ENCODE data around the gene TMEM176B. TPM values are rescaled to one million over a fixed set of nuclear protein-coding genes. Genes with fewer than 3 reads are reported as not detected.

The TMEM176B gene
- total and polyA plus RNA-seq, 2 donors (not counting 1 experiment from before 2014, with no cell fraction given), result 0.25 to 1.4 TPM

DNA sequence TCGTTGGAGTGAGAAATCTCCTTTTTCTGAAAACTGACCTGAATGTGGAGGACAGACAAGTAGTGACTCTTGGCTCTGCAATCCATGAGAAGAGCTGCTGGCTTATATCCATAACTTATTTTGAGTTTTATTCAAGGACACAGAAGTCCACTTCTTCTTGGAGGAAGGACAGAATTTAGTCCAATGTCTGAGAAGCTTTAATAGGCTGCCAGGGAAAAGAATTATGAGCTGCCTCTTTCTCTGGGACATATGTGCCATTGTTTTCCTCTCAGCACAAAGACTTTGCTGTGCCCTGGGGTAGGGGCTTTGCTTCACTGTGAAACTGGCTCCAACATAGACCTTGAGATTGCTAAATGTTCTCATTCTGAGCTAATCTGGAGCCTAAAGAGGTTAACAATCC is 31.7 kb upstream of the TMEM176B start:
- Histone ChIP-seq H3K4me3 (ENCODE audit: control extremely low read depth in 1 of 5, extremely low read depth in 1 of 5, insufficient read depth in 1 of 5, low read depth in 2 of 5, low read length in 4 of 5) (no peak overlapping the region), H2AFZ (ENCODE audit: insufficient read depth, low read depth, low read length, poor library complexity, severe bottlenecking) (no peak overlapping the region), H3K79me2 (ENCODE audit: control insufficient read depth, insufficient read depth, low read length) (no peaks in the 10 kb centered on the region), H4K20me1 (ENCODE audit: control insufficient read depth, insufficient read depth, low read length, poor library complexity, severe bottlenecking) (no peaks in the 10 kb centered on the region), H3K4me1 (ENCODE audit: control insufficient read depth in 2 of 2, insufficient read depth in 2 of 2, low read length in 2 of 2) (no peaks in the 10 kb centered on the region), H3K9ac (ENCODE audit: low read length) (no peak overlapping the region), H3K27me3 (replicated peaks in 1 of 4; ENCODE audit: control extremely low read depth in 1 of 4, control insufficient read depth in 3 of 4, insufficient read depth in 4 of 4, low read length in 3 of 4) (peaks cover 0 to 13% (median 5%) of the 10 kb centered on the region in 4 experiments), H3K9me3 (ENCODE audit: control extremely low read depth in 1 of 3, control insufficient read depth in 2 of 3, insufficient read depth in 1 of 3, low read length in 2 of 3) (peaks cover 0 to 1% (median 0%) of the 10 kb centered on the region in 3 donors), H3K27ac (ENCODE audit: low read length in 2 of 2) (no peak overlapping the region), H3K4me2 (replicated peaks; ENCODE audit: low read depth, low read length, poor library complexity, severe bottlenecking) (no peak overlapping the region), H3K36me3 (replicated peaks in 1 of 2; ENCODE audit: control extremely low read depth in 1 of 2, control insufficient read depth in 1 of 2, extremely low read depth in 1 of 2, insufficient read depth in 2 of 2, low read length in 1 of 2) (no peaks in the 10 kb centered on the region)
- H3K27me3 Mint-ChIP-seq, result peaks cover 46% of the 10 kb centered on the region
- TF ChIP-seq EZH2 (IDR thresholded peaks at IDR 0.05; ENCODE audit: borderline replicate concordance, insufficient read depth, low read depth, low read length, poor library complexity, severe bottlenecking), result no peak
- TF ChIP-seq, protein P1, sequence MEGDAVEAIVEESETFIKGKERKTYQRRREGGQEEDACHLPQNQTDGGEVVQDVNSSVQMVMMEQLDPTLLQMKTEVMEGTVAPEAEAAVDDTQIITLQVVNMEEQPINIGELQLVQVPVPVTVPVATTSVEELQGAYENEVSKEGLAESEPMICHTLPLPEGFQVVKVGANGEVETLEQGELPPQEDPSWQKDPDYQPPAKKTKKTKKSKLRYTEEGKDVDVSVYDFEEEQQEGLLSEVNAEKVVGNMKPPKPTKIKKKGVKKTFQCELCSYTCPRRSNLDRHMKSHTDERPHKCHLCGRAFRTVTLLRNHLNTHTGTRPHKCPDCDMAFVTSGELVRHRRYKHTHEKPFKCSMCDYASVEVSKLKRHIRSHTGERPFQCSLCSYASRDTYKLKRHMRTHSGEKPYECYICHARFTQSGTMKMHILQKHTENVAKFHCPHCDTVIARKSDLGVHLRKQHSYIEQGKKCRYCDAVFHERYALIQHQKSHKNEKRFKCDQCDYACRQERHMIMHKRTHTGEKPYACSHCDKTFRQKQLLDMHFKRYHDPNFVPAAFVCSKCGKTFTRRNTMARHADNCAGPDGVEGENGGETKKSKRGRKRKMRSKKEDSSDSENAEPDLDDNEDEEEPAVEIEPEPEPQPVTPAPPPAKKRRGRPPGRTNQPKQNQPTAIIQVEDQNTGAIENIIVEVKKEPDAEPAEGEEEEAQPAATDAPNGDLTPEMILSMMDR (IDR thresholded peaks at IDR 0.05), result no peak
- CTCF ChIA-PET, result no interaction called here
- WGBS (ENCODE audit: insufficient coverage), result 100% methylated on average over 1 of the region's 1 CpG
- no peaks in the 10 kb centered on the region for H3K9me3 Mint-ChIP-seq (ENCODE audit: insufficient read depth)
- H3K4me1 Mint-ChIP-seq, result no peaks in the 10 kb centered on the region
- POLR2A ChIA-PET, result no interaction called here
- no peak overlapping the region for H3K4me3 Mint-ChIP-seq
- DNase-seq (no peak), ATAC-seq (ENCODE audit: low read depth) (no peak)
- intact Hi-C loops (cut with micrococcal nuclease), result no loop called here
- no peak overlapping the region for H3K27ac Mint-ChIP-seq

DNA sequence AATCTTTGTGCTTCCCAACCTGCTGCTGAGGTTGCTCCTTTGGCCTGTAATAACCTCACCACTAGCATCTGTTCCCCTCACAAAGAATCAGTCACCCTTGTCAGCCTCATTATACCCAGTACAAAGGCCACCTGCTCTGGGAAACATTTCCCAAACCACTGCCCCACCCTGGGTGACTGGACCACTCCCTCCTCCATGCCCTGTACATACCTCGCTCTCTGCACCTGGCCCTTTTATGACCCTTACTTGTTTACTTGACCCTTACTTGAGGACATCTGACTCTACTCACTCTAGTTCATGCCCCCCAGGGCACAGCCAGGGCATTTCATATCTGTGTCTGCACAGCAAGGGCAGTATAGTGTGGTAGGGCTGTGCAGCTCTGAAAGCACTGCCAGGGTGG is 30.8 kb upstream of the TMEM176B start:
- Histone ChIP-seq H4K20me1 (ENCODE audit: control insufficient read depth, insufficient read depth, low read length, poor library complexity, severe bottlenecking) (no peaks in the 10 kb centered on the region), H3K36me3 (replicated peaks in 1 of 2; ENCODE audit: control extremely low read depth in 1 of 2, control insufficient read depth in 1 of 2, extremely low read depth in 1 of 2, insufficient read depth in 2 of 2, low read length in 1 of 2) (no peaks in the 10 kb centered on the region), H3K79me2 (ENCODE audit: control insufficient read depth, insufficient read depth, low read length) (no peaks in the 10 kb centered on the region), H3K27me3 (replicated peaks in 1 of 4; ENCODE audit: control extremely low read depth in 1 of 4, control insufficient read depth in 3 of 4, insufficient read depth in 4 of 4, low read length in 3 of 4) (peaks cover 0 to 11% (median 5%) of the 10 kb centered on the region in 4 experiments), H3K4me2 (replicated peaks; ENCODE audit: low read depth, low read length, poor library complexity, severe bottlenecking) (no peak overlapping the region), H2AFZ (ENCODE audit: insufficient read depth, low read depth, low read length, poor library complexity, severe bottlenecking) (no peak overlapping the region), H3K27ac (ENCODE audit: low read length in 2 of 2) (no peak overlapping the region), H3K4me1 (ENCODE audit: control insufficient read depth in 2 of 2, insufficient read depth in 2 of 2, low read length in 2 of 2) (no peaks in the 10 kb centered on the region), H3K9me3 (ENCODE audit: control extremely low read depth in 1 of 3, control insufficient read depth in 2 of 3, insufficient read depth in 1 of 3, low read length in 2 of 3) (peaks cover 0 to 1% (median 0%) of the 10 kb centered on the region in 3 donors), H3K4me3 (ENCODE audit: control extremely low read depth in 1 of 5, extremely low read depth in 1 of 5, insufficient read depth in 1 of 5, low read depth in 2 of 5, low read length in 4 of 5) (no peak overlapping the region), H3K9ac (ENCODE audit: low read length) (no peak overlapping the region)
- Mint-ChIP-seq H3K27ac (no peak overlapping the region), H3K27me3 (peaks cover 52% of the 10 kb centered on the region), H3K9me3 (ENCODE audit: insufficient read depth) (no peaks in the 10 kb centered on the region), H3K4me3 (no peak overlapping the region), H3K4me1 (no peaks in the 10 kb centered on the region)
- 0% methylated on average over 1 of the region's 1 CpG for WGBS (ENCODE audit: insufficient coverage)
- intact Hi-C loops (cut with micrococcal nuclease), result no loop called here
- CTCF ChIA-PET, result no interaction called here
- TF ChIP-seq, protein P1 (IDR thresholded peaks at IDR 0.05), result no peak
- no peak for TF ChIP-seq EZH2 (IDR thresholded peaks at IDR 0.05; ENCODE audit: borderline replicate concordance, insufficient read depth, low read depth, low read length, poor library complexity, severe bottlenecking)
- DNase-seq (no peak), ATAC-seq (ENCODE audit: low read depth) (no peak)
- POLR2A ChIA-PET, result no interaction called here

All from B cell (primary cell).